NAMALWA (cell line): ENCODE results near the gene SUSD4.
"Not testable (repeated sequence)": the region's sequence is repeated elsewhere in the genome, so short reads cannot be mapped to it uniquely, and the experiment has no call there.

Source experiments
- DNase-seq: peaks from one replicate; pipeline ENCODE4 v3.0.0-alpha.2; 2015; ENCODE audit warnings: low spot score

Gene SUSD4

GRCh38 chr1:223289621-223290020, 74.4 kb downstream of the SUSD4 start:
- DNase-seq: no peak

GRCh38 chr1:223288826-223289225, 75.2 kb downstream of the SUSD4 start:
- no peak for DNase-seq

- DNase-seq: no peak
Observed at GRCh38 chr1:223285452-223285851, 78.5 kb downstream of the SUSD4 start.

GRCh38 chr1:223283697-223284096, 80.3 kb downstream of the SUSD4 start:
- DNase-seq: not testable (repeated sequence)

GRCh38 chr1:223278311-223278710, 85.7 kb downstream of the SUSD4 start:
- not testable (repeated sequence) for DNase-seq

- no peak for DNase-seq
Observed at GRCh38 chr1:223276029-223276428, 87.9 kb downstream of the SUSD4 start.

- DNase-seq: no peak
Observed at GRCh38 chr1:223273511-223273910, 90.5 kb downstream of the SUSD4 start.

GRCh38 chr1:223271085-223271781, 92.7 kb downstream of the SUSD4 start:
- no peak for DNase-seq

GRCh38 chr1:223270155-223270554, 93.8 kb downstream of the SUSD4 start:
- DNase-seq: no peak

GRCh38 chr1:223269006-223269405, 95.0 kb downstream of the SUSD4 start:
- DNase-seq: no peak

- DNase-seq: no peak
Observed at GRCh38 chr1:223266632-223267172, 97.3 kb downstream of the SUSD4 start.

GRCh38 chr1:223264983-223265908, 98.7 kb downstream of the SUSD4 start:
- no peak for DNase-seq

GRCh38 chr1:223264529-223264928, 99.4 kb downstream of the SUSD4 start:
- no peak for DNase-seq

GRCh38 chr1:223261914-223262313, 102.1 kb downstream of the SUSD4 start:
- DNase-seq: no peak

- DNase-seq: no peak
Observed at GRCh38 chr1:223260712-223261111, 103.3 kb downstream of the SUSD4 start.

- DNase-seq: no peak
Observed at GRCh38 chr1:223259462-223259861, 104.5 kb downstream of the SUSD4 start.

- no peak for DNase-seq
Observed at GRCh38 chr1:223258751-223259198, 105.2 kb downstream of the SUSD4 start.

- DNase-seq: no peak
Observed at GRCh38 chr1:223257856-223258550, 106.0 kb downstream of the SUSD4 start.

GRCh38 chr1:223256034-223256433, 107.9 kb downstream of the SUSD4 start:
- DNase-seq: no peak

- DNase-seq: no peak
Observed at GRCh38 chr1:223253916-223254315, 110.1 kb downstream of the SUSD4 start.

GRCh38 chr1:223251387-223251786, 112.6 kb downstream of the SUSD4 start:
- DNase-seq: not testable (repeated sequence)

- no peak for DNase-seq
Observed at GRCh38 chr1:223250632-223251015, 113.4 kb downstream of the SUSD4 start.
